Stimulated activated naive B cell treated with anti-CD40 and anti-IgM and Interleukin-4, amounts not matched to agents 10 μg/mL and 1 μg/mL and 100 μg/mL, for 72 hours (primary cell): Measurements from ENCODE around the gene MBLAC2.

ENCODE experiments used
- ATAC-seq, 2 donors: fragments of 150-1000 bp; cut with Tn5 transposase; replicated peaks; 2 replicates each; pipeline ENCODE4 v1.10.0; 2021; ENCODE audit warnings: moderate library complexity in 1 of 2
- DNase-seq: peaks from one replicate; pipeline ENCODE4 v3.0.0; 2021
- H3K27ac Mint-ChIP-seq: one replicate; pipeline ENCODE4 v1.8.0; 2022; ENCODE audit warnings: mild to moderate bottlenecking, mixed read lengths
- H3K27me3 Mint-ChIP-seq, 2 donors: one replicate each; pipeline ENCODE4 v1.8.0; 2022; ENCODE audit warnings: mixed read lengths in 2 of 2
- H3K36me3 Mint-ChIP-seq, 2 donors: one replicate each; pipeline ENCODE4 v1.8.0; 2022; ENCODE audit warnings: mixed read lengths in 2 of 2, mild to moderate bottlenecking in 1 of 2
- H3K4me1 Mint-ChIP-seq, 2 donors: one replicate each; pipeline ENCODE4 v1.8.0; 2022; ENCODE audit warnings: mixed read lengths in 2 of 2, mild to moderate bottlenecking in 1 of 2
- H3K4me3 Mint-ChIP-seq, 2 donors: one replicate each; pipeline ENCODE4 v1.8.0; 2022; ENCODE audit warnings: mild to moderate bottlenecking in 2 of 2, mixed read lengths in 2 of 2, moderate library complexity in 1 of 2
- H3K9me3 Mint-ChIP-seq, 2 donors: one replicate each; pipeline ENCODE4 v1.8.0; 2022; ENCODE audit warnings: mixed read lengths in 2 of 2, mild to moderate bottlenecking in 1 of 2

MBLAC2 gene

GRCh38 chr5:90424245-90424644 is 50.3 kb downstream of the MBLAC2 start:
- Mint-ChIP-seq H3K4me1 (peaks cover 0 to 1% of the 10 kb centered on the region in 2 donors), H3K36me3 (no peaks in the 10 kb centered on the region), H3K9me3 (no peaks in the 10 kb centered on the region), H3K4me3 (no peak overlapping the region), H3K27ac (no peak overlapping the region), H3K27me3 (peaks cover 12 to 18% of the 10 kb centered on the region in 2 donors)
- ATAC-seq (no peak), DNase-seq (no peak)

DNA sequence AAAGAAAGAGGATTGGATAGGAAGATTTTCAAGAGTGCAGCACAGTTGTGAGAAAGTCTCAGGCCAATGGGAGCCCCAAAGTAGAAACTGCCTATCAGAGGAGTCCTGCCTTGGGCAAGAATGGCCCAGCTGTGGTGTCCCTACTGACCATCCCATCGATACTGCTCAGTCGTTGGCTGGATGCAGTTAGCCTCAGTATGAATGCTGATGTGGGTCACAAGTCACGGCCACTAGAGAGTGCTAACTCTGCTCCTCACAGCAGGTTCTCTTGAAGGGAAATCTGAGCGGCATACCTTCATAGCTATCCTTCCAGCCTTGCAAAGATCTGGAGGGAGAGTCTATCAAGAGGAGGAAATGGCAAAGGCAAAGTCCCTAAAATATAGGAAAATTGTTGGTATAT is 53.4 kb downstream of the MBLAC2 start:
- peaks cover 0 to 1% of the 10 kb centered on the region in 2 donors for H3K4me1 Mint-ChIP-seq
- peaks cover 15 to 22% of the 10 kb centered on the region in 2 donors for H3K27me3 Mint-ChIP-seq
- no peaks in the 10 kb centered on the region for H3K9me3 Mint-ChIP-seq
- H3K4me3 Mint-ChIP-seq: no peak overlapping the region
- H3K36me3 Mint-ChIP-seq: no peaks in the 10 kb centered on the region
- DNase-seq (no peak), ATAC-seq (no peak)
- no peak overlapping the region for H3K27ac Mint-ChIP-seq

- H3K4me3 Mint-ChIP-seq: no peak overlapping the region
- H3K4me1 Mint-ChIP-seq: no peaks in the 10 kb centered on the region
- ATAC-seq: no peak
- H3K27ac Mint-ChIP-seq: no peak overlapping the region
- no peak for DNase-seq
- H3K36me3 Mint-ChIP-seq: peaks cover 0 to 9% of the 10 kb centered on the region in 2 donors
- H3K9me3 Mint-ChIP-seq: no peaks in the 10 kb centered on the region
- H3K27me3 Mint-ChIP-seq: peaks cover 15 to 22% of the 10 kb centered on the region in 2 donors
These were observed 56.4 kb downstream of the MBLAC2 start for GRCh38 chr5:90418214-90418613.

DNA sequence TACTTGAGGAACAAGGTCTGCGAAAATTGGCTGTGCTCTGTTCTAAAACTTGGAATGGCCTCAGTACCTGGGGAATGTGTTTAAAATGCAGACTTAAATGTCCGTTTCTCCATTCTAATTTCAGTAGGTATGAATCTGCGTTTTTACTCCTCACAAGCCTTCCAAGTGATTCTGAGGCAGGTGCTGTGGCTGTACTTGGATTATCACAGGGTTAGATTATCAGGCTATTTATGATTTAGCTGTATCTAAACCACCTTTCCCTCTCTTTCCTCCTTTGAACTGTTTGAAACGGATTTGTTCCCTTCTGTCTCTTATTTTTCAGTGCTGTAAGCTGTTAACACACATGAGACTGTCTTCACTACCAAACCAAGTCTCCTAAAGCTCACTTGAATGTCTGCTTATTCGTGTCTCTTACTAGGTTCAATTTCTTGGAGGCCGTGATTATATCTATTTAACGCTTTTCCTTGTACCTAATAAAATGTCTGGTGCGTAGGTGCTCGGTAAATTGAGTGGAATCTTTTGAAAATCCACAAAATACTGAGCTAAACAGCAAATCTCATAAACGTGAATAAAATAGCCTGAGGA is 64.3 kb downstream of the MBLAC2 start:
- Mint-ChIP-seq H3K27ac (no peak overlapping the region), H3K27me3 (no peaks in the 10 kb centered on the region), H3K9me3 (no peaks in the 10 kb centered on the region), H3K36me3 (peaks cover 9 to 23% of the 10 kb centered on the region in 2 donors), H3K4me3 (no peak overlapping the region), H3K4me1 (peaks cover 3 to 13% of the 10 kb centered on the region in 2 donors)
- DNase-seq (no peak), ATAC-seq (no peak)

GRCh38 chr5:90409318-90410177 is 65.0 kb downstream of the MBLAC2 start, which contains the start of gene CETN3:
CETN3 (minus strand) TSS chr5:90409756; CDS start chr5:90409661, 95 bp downstream.
- Mint-ChIP-seq H3K4me3 (no peak within 1 kb of the TSS), H3K27me3 (no peaks in the 10 kb centered on the region), H3K27ac (no peak within 1 kb of the TSS), H3K36me3 (peaks cover 13 to 29% of the 10 kb centered on the region in 2 donors), H3K9me3 (no peaks in the 10 kb centered on the region), H3K4me1 (peaks cover 5 to 13% of the 10 kb centered on the region in 2 donors)
- ATAC-seq (peak; percentile 92 to 94), DNase-seq (peak; percentile 91)

DNA sequence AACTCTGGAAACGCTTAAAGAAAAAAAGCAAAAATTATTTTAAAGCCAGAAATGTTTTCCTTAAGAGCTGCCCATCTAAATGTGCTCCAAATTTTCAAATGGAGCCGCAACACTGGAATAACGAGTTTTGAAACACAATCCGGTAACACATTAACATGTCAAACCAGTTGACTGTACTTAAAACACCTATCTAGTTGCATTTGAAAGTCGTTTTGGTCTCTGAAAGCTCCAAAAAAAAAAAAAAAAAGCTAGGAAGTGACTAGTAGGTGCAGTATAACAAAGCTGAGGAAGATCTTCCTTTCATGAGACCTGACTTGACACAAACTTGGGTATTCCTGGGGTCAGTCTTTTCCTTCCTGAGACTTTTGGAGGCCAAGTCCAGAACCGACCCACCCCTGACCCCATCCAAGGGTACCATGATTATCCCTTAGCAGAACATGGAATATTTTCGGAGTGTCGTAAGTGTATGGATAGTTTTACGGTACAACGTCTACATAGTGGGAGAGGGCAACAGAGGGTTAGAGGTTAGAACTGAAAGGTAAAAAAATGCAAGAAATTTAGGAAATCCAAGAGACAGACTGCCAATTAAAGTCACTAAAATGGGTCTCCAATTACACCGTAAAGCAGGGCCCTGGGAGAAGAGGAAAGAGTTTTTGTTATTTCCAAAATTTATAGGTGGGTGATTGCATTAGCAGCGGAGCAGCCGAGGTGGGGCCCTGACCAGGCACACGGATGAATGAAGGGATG is 65.8 kb downstream of the MBLAC2 start:
- ATAC-seq (peak in 1 of 2 donors; percentile 0), DNase-seq (no peak)
- Mint-ChIP-seq H3K4me1 (peaks cover 5 to 13% of the 10 kb centered on the region in 2 donors), H3K27ac (no peak overlapping the region), H3K9me3 (no peaks in the 10 kb centered on the region), H3K36me3 (peaks cover 15 to 29% of the 10 kb centered on the region in 2 donors), H3K27me3 (no peaks in the 10 kb centered on the region), H3K4me3 (no peak overlapping the region)
